OCI-LY3 (cell line): Measurements from ENCODE around the gene MAP3K2.

Experiments
- EZH2phosphoT487 ChIP-seq: fragments of 200-600 bp; shearing (Covaris generic); IDR thresholded peaks from 2 replicates; pipeline ENCODE4 v1.6.1; 2018; ENCODE audit warnings: antibody characterized with exemption, mixed run types, low read depth
- TF ChIP-seq, protein P1 (sequence below): fragments of 200-600, 300-600 bp; sonication (generic); IDR thresholded peaks from 2 replicates; pipeline ENCODE4 v1.5.1; 2014; ENCODE audit warnings: antibody characterized with exemption, low read length, low read depth

DNA sequence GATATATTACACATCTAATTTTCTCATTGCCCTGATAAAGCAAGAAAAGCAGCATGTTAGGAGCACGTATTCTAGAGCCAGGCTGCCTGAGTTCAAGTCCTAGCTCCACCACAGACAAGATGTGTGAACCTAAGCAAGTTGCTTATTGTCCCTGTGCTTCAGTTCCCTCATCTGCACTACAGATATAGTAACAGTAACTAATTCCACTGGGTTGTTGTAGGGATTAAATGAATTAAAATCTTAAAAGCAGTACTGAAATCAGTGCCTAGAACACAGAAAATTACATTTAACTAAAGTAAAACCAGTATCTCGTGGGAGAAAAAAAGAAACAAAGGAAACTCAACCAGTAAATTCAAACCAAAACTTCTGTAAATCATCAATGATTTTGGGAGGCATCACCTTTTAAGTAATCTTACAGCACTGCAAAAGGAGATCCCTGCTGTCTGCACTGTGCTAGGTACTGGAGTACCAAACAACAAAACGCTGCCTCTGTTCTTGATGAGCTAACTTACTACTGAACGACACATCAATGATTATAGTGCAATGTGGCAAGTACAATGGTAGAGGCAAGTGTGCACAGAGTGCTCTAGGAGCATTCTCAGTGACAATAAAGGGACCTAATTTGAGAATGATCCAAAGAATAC, 7.9 kb downstream of the MAP3K2 start:
- TF ChIP-seq, protein P1, sequence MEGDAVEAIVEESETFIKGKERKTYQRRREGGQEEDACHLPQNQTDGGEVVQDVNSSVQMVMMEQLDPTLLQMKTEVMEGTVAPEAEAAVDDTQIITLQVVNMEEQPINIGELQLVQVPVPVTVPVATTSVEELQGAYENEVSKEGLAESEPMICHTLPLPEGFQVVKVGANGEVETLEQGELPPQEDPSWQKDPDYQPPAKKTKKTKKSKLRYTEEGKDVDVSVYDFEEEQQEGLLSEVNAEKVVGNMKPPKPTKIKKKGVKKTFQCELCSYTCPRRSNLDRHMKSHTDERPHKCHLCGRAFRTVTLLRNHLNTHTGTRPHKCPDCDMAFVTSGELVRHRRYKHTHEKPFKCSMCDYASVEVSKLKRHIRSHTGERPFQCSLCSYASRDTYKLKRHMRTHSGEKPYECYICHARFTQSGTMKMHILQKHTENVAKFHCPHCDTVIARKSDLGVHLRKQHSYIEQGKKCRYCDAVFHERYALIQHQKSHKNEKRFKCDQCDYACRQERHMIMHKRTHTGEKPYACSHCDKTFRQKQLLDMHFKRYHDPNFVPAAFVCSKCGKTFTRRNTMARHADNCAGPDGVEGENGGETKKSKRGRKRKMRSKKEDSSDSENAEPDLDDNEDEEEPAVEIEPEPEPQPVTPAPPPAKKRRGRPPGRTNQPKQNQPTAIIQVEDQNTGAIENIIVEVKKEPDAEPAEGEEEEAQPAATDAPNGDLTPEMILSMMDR, result no peak
- TF ChIP-seq EZH2phosphoT487, result no peak
